ENCODE measurements around the gene KCNK3. TPM values are rescaled to one million over a fixed set of nuclear protein-coding genes. Genes with fewer than 3 reads are reported as not detected.

Gene KCNK3
- total and polyA plus RNA-seq, 2 of the 13 experiments (the other 11 are each of a cell fraction or from before 2014, with no cell fraction given): not detected

DNA sequence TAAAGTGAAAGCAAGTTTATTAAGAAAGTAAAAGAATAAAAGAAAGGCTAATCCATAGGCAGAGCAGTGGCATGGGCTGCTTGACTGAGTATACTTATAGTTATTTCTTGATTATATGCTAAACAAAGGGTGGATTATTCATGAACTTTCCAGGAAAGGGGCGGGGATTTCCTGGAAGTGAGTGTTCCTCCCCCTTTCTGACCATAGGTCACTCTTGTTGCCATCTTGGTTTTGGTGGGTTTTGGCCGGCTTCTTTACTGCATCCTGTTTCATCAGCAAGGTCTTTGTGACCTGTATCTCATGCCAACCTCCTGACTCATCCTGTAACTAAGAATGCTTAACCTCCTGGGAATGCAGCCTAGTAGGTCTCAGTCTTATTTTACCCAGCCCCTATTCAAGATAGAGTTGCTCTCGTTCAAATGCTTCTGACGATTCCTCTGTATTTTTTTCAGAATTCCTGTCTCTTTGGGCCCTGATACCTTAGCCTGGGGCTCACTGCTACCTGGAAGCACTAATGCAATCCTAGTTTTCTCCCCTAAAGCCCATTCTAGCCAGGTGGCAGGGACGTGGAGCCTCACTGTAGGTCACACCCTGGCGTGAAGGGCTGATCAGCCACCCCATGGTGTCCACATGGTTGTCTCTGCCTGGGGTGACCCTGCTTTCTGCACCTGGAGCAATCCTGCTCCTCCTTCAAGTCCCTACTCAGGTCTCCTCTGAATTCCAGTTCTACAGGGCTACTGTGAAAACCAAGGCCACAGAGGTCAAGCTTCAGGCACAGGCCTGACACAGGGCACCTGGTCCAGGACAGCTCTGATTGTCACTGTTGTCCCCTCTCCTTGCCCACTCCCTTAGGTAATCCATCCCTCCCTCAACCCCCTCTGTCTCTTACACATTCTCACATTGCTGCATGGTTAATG is 65.6 kb downstream of the KCNK3 start (continued):
- TF ChIP-seq E2F1 (CRISPR knock-in tag; IDR thresholded peaks at IDR 0.05) (no peak), ZNF761 (CRISPR knock-in tag; conservative IDR thresholded peaks at IDR 0.05) (no peak), BORCS8-MEF2B (CRISPR knock-in tag; IDR thresholded peaks at IDR 0.05) (no peak), MAFF (IDR thresholded peaks at IDR 0.05; ENCODE audit: low read depth, low read length) (no peak), ARID5B (CRISPR knock-in tag; IDR thresholded peaks at IDR 0.05) (peak; percentile 80), ZNF33B (CRISPR knock-in tag; IDR thresholded peaks at IDR 0.05) (no peak), MAF1 (CRISPR knock-in tag; IDR thresholded peaks at IDR 0.05; ENCODE audit: borderline replicate concordance) (no peak), TFE3 (CRISPR knock-in tag; IDR thresholded peaks at IDR 0.05) (peak; percentile 78), ZNF747 (CRISPR knock-in tag; IDR thresholded peaks at IDR 0.05; ENCODE audit: borderline replicate concordance) (no peak), ZNF841 (CRISPR knock-in tag; IDR thresholded peaks at IDR 0.05; ENCODE audit: borderline replicate concordance) (no peak), ZBTB34 (CRISPR knock-in tag; IDR thresholded peaks at IDR 0.05) (no peak), MTA1 (CRISPR knock-in tag; IDR thresholded peaks at IDR 0.05; ENCODE audit: borderline replicate concordance) (no peak), ZNF30 (CRISPR knock-in tag; IDR thresholded peaks at IDR 0.05) (no peak), JDP2 (CRISPR knock-in tag; IDR thresholded peaks at IDR 0.05; ENCODE audit: borderline replicate concordance) (no peak), ARNT (IDR thresholded peaks at IDR 0.05) (no peak), MATR3 (CRISPR knock-in tag; IDR thresholded peaks at IDR 0.05) (no peak), ZGPAT (CRISPR knock-in tag; IDR thresholded peaks at IDR 0.05) (peak; percentile 70)
- TF ChIP-seq, protein P1, sequence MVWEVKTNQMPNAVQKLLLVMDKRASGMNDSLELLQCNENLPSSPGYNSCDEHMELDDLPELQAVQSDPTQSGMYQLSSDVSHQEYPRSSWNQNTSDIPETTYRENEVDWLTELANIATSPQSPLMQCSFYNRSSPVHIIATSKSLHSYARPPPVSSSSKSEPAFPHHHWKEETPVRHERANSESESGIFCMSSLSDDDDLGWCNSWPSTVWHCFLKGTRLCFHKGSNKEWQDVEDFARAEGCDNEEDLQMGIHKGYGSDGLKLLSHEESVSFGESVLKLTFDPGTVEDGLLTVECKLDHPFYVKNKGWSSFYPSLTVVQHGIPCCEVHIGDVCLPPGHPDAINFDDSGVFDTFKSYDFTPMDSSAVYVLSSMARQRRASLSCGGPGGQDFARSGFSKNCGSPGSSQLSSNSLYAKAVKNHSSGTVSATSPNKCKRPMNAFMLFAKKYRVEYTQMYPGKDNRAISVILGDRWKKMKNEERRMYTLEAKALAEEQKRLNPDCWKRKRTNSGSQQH (CRISPR knock-in tag; IDR thresholded peaks at IDR 0.05; ENCODE audit: low read depth): no peak

Measured in HepG2 (cell line).